GM21528 (cell line): Measurements from ENCODE around the gene ZBTB25.

Experiments used
- ATAC-seq: cut with Tn5 transposase; IDR thresholded peaks from one replicate; pipeline ENCODE4 v1.9.1; 2021; ENCODE audit warnings: mild to moderate bottlenecking, moderate library complexity; ENCODE audit not compliant: unreplicated experiment, low FRiP score

ZBTB25 gene

GRCh38 chr14:64488590-64489099, 15.0 kb downstream of the ZBTB25 start:
- no peak for ATAC-seq

GRCh38 chr14:64478634-64479250, 24.9 kb downstream of the ZBTB25 start:
- no peak for ATAC-seq

- ATAC-seq: no peak
Measured at GRCh38 chr14:64476438-64476837, 27.2 kb downstream of the ZBTB25 start.

- no peak for ATAC-seq
Measured at GRCh38 chr14:64475585-64476273, 27.9 kb downstream of the ZBTB25 start.

- no peak for ATAC-seq
Measured at GRCh38 chr14:64474698-64475097, 28.9 kb downstream of the ZBTB25 start.

- ATAC-seq: no peak
Measured at GRCh38 chr14:64474041-64474440, 29.6 kb downstream of the ZBTB25 start.

- ATAC-seq: no peak
Measured at GRCh38 chr14:64468451-64468850, 35.2 kb downstream of the ZBTB25 start.

- ATAC-seq: no peak
Measured at GRCh38 chr14:64467566-64467965, 36.1 kb downstream of the ZBTB25 start.

- no peak for ATAC-seq
Measured at GRCh38 chr14:64467101-64467500, 36.5 kb downstream of the ZBTB25 start.

- no peak for ATAC-seq
Measured at GRCh38 chr14:64465831-64466554, 37.6 kb downstream of the ZBTB25 start.

GRCh38 chr14:64465191-64465822, 38.3 kb downstream of the ZBTB25 start, which contains the start of gene AKAP5:
TSS of gene AKAP5 (plus strand) at chr14:64465499. CDS start at chr14:64468395, 2,896 bp downstream.
- ATAC-seq: peak; percentile 70

- peak; percentile 4 for ATAC-seq
Measured at GRCh38 chr14:64464651-64465050, 39.0 kb downstream of the ZBTB25 start.

- no peak for ATAC-seq
Measured at GRCh38 chr14:64463873-64464272, 39.8 kb downstream of the ZBTB25 start.

- ATAC-seq: no peak
Measured at GRCh38 chr14:64463195-64463594, 40.4 kb downstream of the ZBTB25 start.

GRCh38 chr14:64461221-64461620, 42.4 kb downstream of the ZBTB25 start:
- ATAC-seq: no peak

GRCh38 chr14:64459405-64460136, 44.1 kb downstream of the ZBTB25 start:
- ATAC-seq: no peak

- ATAC-seq: no peak
Measured at GRCh38 chr14:64454671-64455070, 49.0 kb downstream of the ZBTB25 start.

GRCh38 chr14:64450255-64450654, 53.4 kb downstream of the ZBTB25 start:
- ATAC-seq: no peak

- ATAC-seq: no peak
Measured at GRCh38 chr14:64447876-64448670, 55.6 kb downstream of the ZBTB25 start.
